ENCODE data around the gene PUS1.

DNA sequence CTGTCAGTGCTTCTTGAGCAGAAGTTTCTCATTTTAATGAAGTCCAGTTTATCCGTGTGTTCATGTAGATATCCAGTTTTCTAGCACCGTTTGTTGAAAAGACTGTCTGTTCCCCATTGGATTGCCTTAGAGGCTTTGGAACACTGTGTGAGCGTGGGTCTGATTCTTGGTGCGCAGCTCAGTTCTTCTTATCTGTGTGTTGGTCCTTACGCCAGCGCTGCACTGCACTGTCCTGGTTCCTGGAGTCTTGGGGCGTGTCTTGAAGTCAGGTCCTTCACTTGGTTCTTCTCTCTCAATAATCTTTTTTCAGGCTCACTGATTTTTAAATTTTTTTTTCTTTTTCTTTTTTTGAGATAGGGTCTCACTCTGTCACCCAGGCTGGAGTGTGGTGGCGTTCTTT lies 46.2 kb downstream of the PUS1 start:
- TF ChIP-seq, protein P1, sequence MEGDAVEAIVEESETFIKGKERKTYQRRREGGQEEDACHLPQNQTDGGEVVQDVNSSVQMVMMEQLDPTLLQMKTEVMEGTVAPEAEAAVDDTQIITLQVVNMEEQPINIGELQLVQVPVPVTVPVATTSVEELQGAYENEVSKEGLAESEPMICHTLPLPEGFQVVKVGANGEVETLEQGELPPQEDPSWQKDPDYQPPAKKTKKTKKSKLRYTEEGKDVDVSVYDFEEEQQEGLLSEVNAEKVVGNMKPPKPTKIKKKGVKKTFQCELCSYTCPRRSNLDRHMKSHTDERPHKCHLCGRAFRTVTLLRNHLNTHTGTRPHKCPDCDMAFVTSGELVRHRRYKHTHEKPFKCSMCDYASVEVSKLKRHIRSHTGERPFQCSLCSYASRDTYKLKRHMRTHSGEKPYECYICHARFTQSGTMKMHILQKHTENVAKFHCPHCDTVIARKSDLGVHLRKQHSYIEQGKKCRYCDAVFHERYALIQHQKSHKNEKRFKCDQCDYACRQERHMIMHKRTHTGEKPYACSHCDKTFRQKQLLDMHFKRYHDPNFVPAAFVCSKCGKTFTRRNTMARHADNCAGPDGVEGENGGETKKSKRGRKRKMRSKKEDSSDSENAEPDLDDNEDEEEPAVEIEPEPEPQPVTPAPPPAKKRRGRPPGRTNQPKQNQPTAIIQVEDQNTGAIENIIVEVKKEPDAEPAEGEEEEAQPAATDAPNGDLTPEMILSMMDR (tag by site-specific recombination; IDR thresholded peaks at IDR 0.05): no peak
- TF ChIP-seq ZIC2 (tag by site-specific recombination; IDR thresholded peaks at IDR 0.05) (no peak), ZNF16 (tag by site-specific recombination; IDR thresholded peaks at IDR 0.05; ENCODE audit: low read depth) (no peak), ZNF501 (tag by site-specific recombination; IDR thresholded peaks at IDR 0.05) (no peak), KLF1 (tag by site-specific recombination; IDR thresholded peaks at IDR 0.05) (no peak), SETDB1 (IDR thresholded peaks at IDR 0.05; ENCODE audit: insufficient read length, low read length) (no peak), ZSCAN30 (tag by site-specific recombination; IDR thresholded peaks at IDR 0.05) (no peak), SP2 (tag by site-specific recombination; IDR thresholded peaks at IDR 0.05) (no peak), ZNF121 (tag by site-specific recombination; IDR thresholded peaks at IDR 0.05) (no peak), ZNF24 (tag by site-specific recombination; IDR thresholded peaks at IDR 0.05) (no peak)
- TF ChIP-seq, protein P2, sequence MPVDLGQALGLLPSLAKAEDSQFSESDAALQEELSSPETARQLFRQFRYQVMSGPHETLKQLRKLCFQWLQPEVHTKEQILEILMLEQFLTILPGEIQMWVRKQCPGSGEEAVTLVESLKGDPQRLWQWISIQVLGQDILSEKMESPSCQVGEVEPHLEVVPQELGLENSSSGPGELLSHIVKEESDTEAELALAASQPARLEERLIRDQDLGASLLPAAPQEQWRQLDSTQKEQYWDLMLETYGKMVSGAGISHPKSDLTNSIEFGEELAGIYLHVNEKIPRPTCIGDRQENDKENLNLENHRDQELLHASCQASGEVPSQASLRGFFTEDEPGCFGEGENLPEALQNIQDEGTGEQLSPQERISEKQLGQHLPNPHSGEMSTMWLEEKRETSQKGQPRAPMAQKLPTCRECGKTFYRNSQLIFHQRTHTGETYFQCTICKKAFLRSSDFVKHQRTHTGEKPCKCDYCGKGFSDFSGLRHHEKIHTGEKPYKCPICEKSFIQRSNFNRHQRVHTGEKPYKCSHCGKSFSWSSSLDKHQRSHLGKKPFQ (tag by site-specific recombination; IDR thresholded peaks at IDR 0.05): no peak
- TF ChIP-seq, protein P3, sequence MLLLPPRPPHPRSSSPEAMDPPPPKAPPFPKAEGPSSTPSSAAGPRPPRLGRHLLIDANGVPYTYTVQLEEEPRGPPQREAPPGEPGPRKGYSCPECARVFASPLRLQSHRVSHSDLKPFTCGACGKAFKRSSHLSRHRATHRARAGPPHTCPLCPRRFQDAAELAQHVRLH (tag by site-specific recombination; IDR thresholded peaks at IDR 0.05): no peak
- TF ChIP-seq, protein P4, sequence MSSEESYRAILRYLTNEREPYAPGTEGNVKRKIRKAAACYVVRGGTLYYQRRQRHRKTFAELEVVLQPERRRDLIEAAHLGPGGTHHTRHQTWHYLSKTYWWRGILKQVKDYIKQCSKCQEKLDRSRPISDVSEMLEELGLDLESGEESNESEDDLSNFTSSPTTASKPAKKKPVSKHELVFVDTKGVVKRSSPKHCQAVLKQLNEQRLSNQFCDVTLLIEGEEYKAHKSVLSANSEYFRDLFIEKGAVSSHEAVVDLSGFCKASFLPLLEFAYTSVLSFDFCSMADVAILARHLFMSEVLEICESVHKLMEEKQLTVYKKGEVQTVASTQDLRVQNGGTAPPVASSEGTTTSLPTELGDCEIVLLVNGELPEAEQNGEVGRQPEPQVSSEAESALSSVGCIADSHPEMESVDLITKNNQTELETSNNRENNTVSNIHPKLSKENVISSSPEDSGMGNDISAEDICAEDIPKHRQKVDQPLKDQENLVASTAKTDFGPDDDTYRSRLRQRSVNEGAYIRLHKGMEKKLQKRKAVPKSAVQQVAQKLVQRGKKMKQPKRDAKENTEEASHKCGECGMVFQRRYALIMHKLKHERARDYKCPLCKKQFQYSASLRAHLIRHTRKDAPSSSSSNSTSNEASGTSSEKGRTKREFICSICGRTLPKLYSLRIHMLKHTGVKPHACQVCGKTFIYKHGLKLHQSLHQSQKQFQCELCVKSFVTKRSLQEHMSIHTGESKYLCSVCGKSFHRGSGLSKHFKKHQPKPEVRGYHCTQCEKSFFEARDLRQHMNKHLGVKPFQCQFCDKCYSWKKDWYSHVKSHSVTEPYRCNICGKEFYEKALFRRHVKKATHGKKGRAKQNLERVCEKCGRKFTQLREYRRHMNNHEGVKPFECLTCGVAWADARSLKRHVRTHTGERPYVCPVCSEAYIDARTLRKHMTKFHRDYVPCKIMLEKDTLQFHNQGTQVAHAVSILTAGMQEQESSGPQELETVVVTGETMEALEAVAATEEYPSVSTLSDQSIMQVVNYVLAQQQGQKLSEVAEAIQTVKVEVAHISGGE (tag by site-specific recombination; conservative IDR thresholded peaks at IDR 0.05; ENCODE audit: low read depth): no peak

Data from HEK293 (cell line).